Measurements from ENCODE around the gene OSGEP.
A peak's percentile ranks its signal among the peaks of the same experiment; 100 is the strongest.
"Not testable (repeated sequence)": the region's sequence is repeated elsewhere in the genome, so short reads cannot be mapped to it uniquely, and the experiment has no call there.

Gene OSGEP

GRCh38 chr14:20469242-20469889, 14.8 kb upstream of the OSGEP start, which contains the start of gene PNP:
TSS of gene PNP (plus strand) at chr14:20469406. CDS start at chr14:20469525, 119 bp downstream.
- DNase-seq, result peak; percentile 86

GRCh38 chr14:20468764-20469241, 14.2 kb upstream of the OSGEP start:
- DNase-seq, result no peak

- DNase-seq, result peak; percentile 100
These were observed 6.9 kb upstream of the OSGEP start, which contains the start of gene PIP4P1 for GRCh38 chr14:20461225-20462141. TSS of gene PIP4P1 (minus strand) at chr14:20461434. CDS start at chr14:20461325, 109 bp downstream.

- no peak for DNase-seq
These were observed 6.0 kb upstream of the OSGEP start for GRCh38 chr14:20460458-20461224.

GRCh38 chr14:20458031-20458789, 3.6 kb upstream of the OSGEP start:
- no peak for DNase-seq

- DNase-seq, result no peak
These were observed 2.4 kb upstream of the OSGEP start for GRCh38 chr14:20456971-20457370.

GRCh38 chr14:20455355-20456300, 1.0 kb upstream of the OSGEP start:
- DNase-seq, result peak; percentile 19

GRCh38 chr14:20452831-20453230, 1.8 kb downstream of the OSGEP start:
- not testable (repeated sequence) for DNase-seq

- no peak for DNase-seq
These were observed 7.7 kb downstream of the OSGEP start for GRCh38 chr14:20446889-20447288.

- not testable (repeated sequence) for DNase-seq
These were observed 11.0 kb downstream of the OSGEP start for GRCh38 chr14:20443650-20444049.

GRCh38 chr14:20441461-20441860, 13.2 kb downstream of the OSGEP start:
- no peak for DNase-seq

- no peak for DNase-seq
These were observed 13.7 kb downstream of the OSGEP start for GRCh38 chr14:20440882-20441281.

- DNase-seq, result no peak
These were observed 14.1 kb downstream of the OSGEP start for GRCh38 chr14:20440465-20440864.

- DNase-seq, result no peak
These were observed 15.9 kb downstream of the OSGEP start for GRCh38 chr14:20438664-20439063.

GRCh38 chr14:20436363-20436755, 18.3 kb downstream of the OSGEP start:
- peak; percentile 79 for DNase-seq

- no peak for DNase-seq
These were observed 18.8 kb downstream of the OSGEP start, which contains the start of gene KLHL33 for GRCh38 chr14:20435582-20436362. TSS of gene KLHL33 (minus strand) at chr14:20436166. CDS start at chr14:20435811, 355 bp downstream.

- DNase-seq, result no peak
These were observed 19.7 kb downstream of the OSGEP start for GRCh38 chr14:20434701-20435581.

- DNase-seq, result no peak
These were observed 24.6 kb downstream of the OSGEP start for GRCh38 chr14:20429801-20430669.
